ENCODE data around the gene SULT2B1. TPM values are rescaled to one million over a fixed set of nuclear protein-coding genes. Genes with fewer than 3 reads are reported as not detected.
A peak's percentile ranks its signal among the peaks of the same experiment; 100 is the strongest.

Gene SULT2B1
- polyA plus RNA-seq (2013, experiment 1 of 4), result not detected
- not detected for polyA plus RNA-seq (2013, experiment 2 of 4)
- not detected for polyA plus RNA-seq (2013, experiment 3 of 4)
- not detected for polyA plus RNA-seq (2013, experiment 4 of 4)

GRCh38 chr19:48551437-48552302 is at the start of gene SULT2B1:
TSS of gene SULT2B1 (plus strand) at chr19:48552172. CDS start at chr19:48552253, 81 bp downstream.
- Histone ChIP-seq H3K4me3 (ENCODE audit: insufficient read depth, low read depth, low read length) (no peak within 1 kb of the TSS), H3K36me3 (ENCODE audit: control insufficient read depth, insufficient read depth, low read length) (no peaks in the 10 kb centered on the region), H3K27ac (ENCODE audit: insufficient read depth, low read depth, low read length, poor library complexity, severe bottlenecking) (no peak within 1 kb of the TSS), H3K4me1 (ENCODE audit: control insufficient read depth, insufficient read depth, low read length) (no peaks in the 10 kb centered on the region), H3K27me3 (ENCODE audit: control insufficient read depth, insufficient read depth, low read length, poor library complexity, severe bottlenecking) (no peaks in the 10 kb centered on the region), H3K9me3 (ENCODE audit: control insufficient read depth, low read length) (no peaks in the 10 kb centered on the region)
- WGBS, 2 experiments, result 90 to 91% methylated on average over 36 of the region's 36 CpGs

- Histone ChIP-seq H3K27ac (ENCODE audit: insufficient read depth, low read depth, low read length, poor library complexity, severe bottlenecking) (no peak overlapping the region), H3K4me3 (ENCODE audit: insufficient read depth, low read depth, low read length) (peak overlapping the region; percentile 28), H3K4me1 (ENCODE audit: control insufficient read depth, insufficient read depth, low read length) (peaks cover 4% of the 10 kb centered on the region), H3K36me3 (ENCODE audit: control insufficient read depth, insufficient read depth, low read length) (no peaks in the 10 kb centered on the region), H3K9me3 (ENCODE audit: control insufficient read depth, low read length) (no peaks in the 10 kb centered on the region), H3K27me3 (ENCODE audit: control insufficient read depth, insufficient read depth, low read length, poor library complexity, severe bottlenecking) (no peaks in the 10 kb centered on the region)
- WGBS, 2 experiments, result 29 to 30% methylated on average over 27 of the region's 27 CpGs
Measured at GRCh38 chr19:48502350-48503018, 49.5 kb upstream of the SULT2B1 start.

- no peak overlapping the region for H3K4me3 ChIP-seq (ENCODE audit: insufficient read depth, low read depth, low read length)
- H3K4me1 ChIP-seq (ENCODE audit: control insufficient read depth, insufficient read depth, low read length), result peaks cover 4% of the 10 kb centered on the region
- no peaks in the 10 kb centered on the region for H3K36me3 ChIP-seq (ENCODE audit: control insufficient read depth, insufficient read depth, low read length)
- WGBS, 2 experiments, result 92 to 95% methylated on average over 5 of the region's 5 CpGs
- no peak overlapping the region for H3K27ac ChIP-seq (ENCODE audit: insufficient read depth, low read depth, low read length, poor library complexity, severe bottlenecking)
- H3K9me3 ChIP-seq (ENCODE audit: control insufficient read depth, low read length), result no peaks in the 10 kb centered on the region
- H3K27me3 ChIP-seq (ENCODE audit: control insufficient read depth, insufficient read depth, low read length, poor library complexity, severe bottlenecking), result peaks cover under 1% of the 10 kb centered on the region
Measured at GRCh38 chr19:48506138-48506733, 45.7 kb upstream of the SULT2B1 start.

- no peaks in the 10 kb centered on the region for H3K9me3 ChIP-seq (ENCODE audit: control insufficient read depth, low read length)
- 94% methylated on average over 7 of the region's 7 CpGs for WGBS, 2 experiments
- H3K36me3 ChIP-seq (ENCODE audit: control insufficient read depth, insufficient read depth, low read length), result no peaks in the 10 kb centered on the region
Measured at GRCh38 chr19:48507911-48508439, 44.0 kb upstream of the SULT2B1 start.

GRCh38 chr19:48508729-48509411 is 43.1 kb upstream of the SULT2B1 start:
- H3K36me3 ChIP-seq (ENCODE audit: control insufficient read depth, insufficient read depth, low read length), result no peaks in the 10 kb centered on the region
- WGBS, 2 experiments, result 92 to 93% methylated on average over 31 to 32 of the region's 32 CpGs

More at GRCh38 chr19:48507911-48508439, 44.0 kb upstream of the SULT2B1 start:
- H3K27ac ChIP-seq (ENCODE audit: insufficient read depth, low read depth, low read length, poor library complexity, severe bottlenecking), result no peak overlapping the region
- no peak overlapping the region for H3K4me3 ChIP-seq (ENCODE audit: insufficient read depth, low read depth, low read length)
- peaks cover 18% of the 10 kb centered on the region for H3K27me3 ChIP-seq (ENCODE audit: control insufficient read depth, insufficient read depth, low read length, poor library complexity, severe bottlenecking)
- H3K4me1 ChIP-seq (ENCODE audit: control insufficient read depth, insufficient read depth, low read length), result peaks cover 3% of the 10 kb centered on the region

GRCh38 chr19:48509467-48510194 is 42.3 kb upstream of the SULT2B1 start:
- Histone ChIP-seq H3K4me3 (ENCODE audit: insufficient read depth, low read depth, low read length) (no peak overlapping the region), H3K36me3 (ENCODE audit: control insufficient read depth, insufficient read depth, low read length) (no peaks in the 10 kb centered on the region), H3K9me3 (ENCODE audit: control insufficient read depth, low read length) (no peaks in the 10 kb centered on the region), H3K27me3 (ENCODE audit: control insufficient read depth, insufficient read depth, low read length, poor library complexity, severe bottlenecking) (peaks cover 25% of the 10 kb centered on the region), H3K27ac (ENCODE audit: insufficient read depth, low read depth, low read length, poor library complexity, severe bottlenecking) (no peak overlapping the region), H3K4me1 (ENCODE audit: control insufficient read depth, insufficient read depth, low read length) (peaks cover 3% of the 10 kb centered on the region)
- WGBS, 2 experiments, result 84 to 87% methylated on average over 12 of the region's 12 CpGs

More at GRCh38 chr19:48508729-48509411, 43.1 kb upstream of the SULT2B1 start:
- H3K4me3 ChIP-seq (ENCODE audit: insufficient read depth, low read depth, low read length), result no peak overlapping the region
- H3K27me3 ChIP-seq (ENCODE audit: control insufficient read depth, insufficient read depth, low read length, poor library complexity, severe bottlenecking), result peaks cover 25% of the 10 kb centered on the region
- no peaks in the 10 kb centered on the region for H3K9me3 ChIP-seq (ENCODE audit: control insufficient read depth, low read length)
- H3K4me1 ChIP-seq (ENCODE audit: control insufficient read depth, insufficient read depth, low read length), result peaks cover 3% of the 10 kb centered on the region
- H3K27ac ChIP-seq (ENCODE audit: insufficient read depth, low read depth, low read length, poor library complexity, severe bottlenecking), result no peak overlapping the region

- peaks cover 3% of the 10 kb centered on the region for H3K4me1 ChIP-seq (ENCODE audit: control insufficient read depth, insufficient read depth, low read length)
- no peaks in the 10 kb centered on the region for H3K9me3 ChIP-seq (ENCODE audit: control insufficient read depth, low read length)
- WGBS, 2 experiments, result 18% methylated on average over 22 of the region's 24 CpGs
- H3K36me3 ChIP-seq (ENCODE audit: control insufficient read depth, insufficient read depth, low read length), result no peaks in the 10 kb centered on the region
- peaks cover 25% of the 10 kb centered on the region for H3K27me3 ChIP-seq (ENCODE audit: control insufficient read depth, insufficient read depth, low read length, poor library complexity, severe bottlenecking)
- H3K27ac ChIP-seq (ENCODE audit: insufficient read depth, low read depth, low read length, poor library complexity, severe bottlenecking), result no peak overlapping the region
- H3K4me3 ChIP-seq (ENCODE audit: insufficient read depth, low read depth, low read length), result peak overlapping the region; percentile 42
Measured at GRCh38 chr19:48510421-48511268, 41.3 kb upstream of the SULT2B1 start.

GRCh38 chr19:48511321-48511731 is 40.6 kb upstream of the SULT2B1 start:
- H3K27ac ChIP-seq (ENCODE audit: insufficient read depth, low read depth, low read length, poor library complexity, severe bottlenecking), result no peak overlapping the region
- H3K27me3 ChIP-seq (ENCODE audit: control insufficient read depth, insufficient read depth, low read length, poor library complexity, severe bottlenecking), result peaks cover 25% of the 10 kb centered on the region
- H3K36me3 ChIP-seq (ENCODE audit: control insufficient read depth, insufficient read depth, low read length), result no peaks in the 10 kb centered on the region
- WGBS, 2 experiments, result 0 to 2% methylated on average over 32 of the region's 32 CpGs
- peaks cover 3% of the 10 kb centered on the region for H3K4me1 ChIP-seq (ENCODE audit: control insufficient read depth, insufficient read depth, low read length)
- H3K9me3 ChIP-seq (ENCODE audit: control insufficient read depth, low read length), result no peaks in the 10 kb centered on the region
- H3K4me3 ChIP-seq (ENCODE audit: insufficient read depth, low read depth, low read length), result peak overlapping the region; percentile 42

Data from ectodermal cell (in vitro differentiated cells).